Stimulated activated naive CD8-positive, alpha-beta T cell treated with anti-CD3 and anti-CD28 coated beads, Interleukin-15, Interleukin-2, amounts not matched to agents 100 U/mL and 50 U/mL, for 24 hours (primary cell): Measurements from ENCODE around the gene ASXL2.
"Not testable (repeated sequence)": the region's sequence is repeated elsewhere in the genome, so short reads cannot be mapped to it uniquely, and the experiment has no call there.

Source experiments
- ATAC-seq: fragments of 150-1000 bp; cut with Tn5 transposase; one replicate; pipeline ENCODE4 v1.10.0; 2021
- DNase-seq: peaks from one replicate; pipeline ENCODE4 v3.0.0; 2021

Gene ASXL2

DNA sequence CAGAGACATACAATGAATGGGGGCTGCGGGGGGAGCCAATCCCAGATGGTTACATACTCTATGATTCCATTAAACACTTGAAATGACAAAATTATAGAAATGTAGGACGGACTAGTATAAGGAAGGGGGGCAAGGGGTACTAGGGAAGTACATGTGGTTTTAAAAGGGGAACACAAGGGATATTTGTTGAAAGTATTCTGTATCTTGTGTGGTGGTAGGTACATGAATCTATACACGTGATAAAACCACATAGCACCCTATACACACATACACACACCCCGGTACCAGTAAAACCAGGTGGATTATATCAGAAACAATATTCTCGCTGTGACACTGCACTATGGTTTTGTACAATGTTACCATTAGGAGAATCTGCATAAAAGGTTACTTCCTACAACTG, 45.4 kb downstream of the ASXL2 start:
- DNase-seq (no peak), ATAC-seq (no peak)

DNA sequence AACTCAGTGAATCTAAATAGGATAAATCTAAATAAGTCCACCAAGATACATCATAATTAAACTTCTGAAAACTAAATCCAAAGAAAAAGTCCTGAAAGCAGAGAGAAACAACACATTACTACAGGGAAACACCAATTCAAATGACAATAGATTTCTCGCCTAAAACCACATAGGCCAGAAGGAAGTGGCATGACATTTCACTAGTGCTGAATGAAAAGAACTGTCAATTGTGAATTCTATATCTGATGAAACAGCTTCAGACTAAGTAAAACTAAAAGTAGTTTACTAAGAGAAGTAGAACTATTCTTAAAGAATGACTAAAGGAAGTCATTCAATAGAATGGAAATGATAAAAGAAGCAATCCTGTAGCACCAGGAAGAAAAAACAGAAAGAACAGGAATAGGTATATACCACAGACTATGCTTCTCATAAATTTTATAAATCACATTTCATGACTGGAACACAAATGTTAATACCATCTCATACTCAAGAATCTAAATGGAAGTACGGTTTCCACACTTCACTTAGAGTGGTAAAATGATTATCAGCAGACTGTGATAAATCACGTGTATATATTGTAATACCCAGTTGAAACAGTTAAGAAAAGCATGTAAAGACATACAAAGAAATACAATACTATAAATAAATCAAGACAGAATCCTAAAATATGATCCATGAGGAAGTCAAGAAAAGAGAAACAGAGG, 46.4 kb downstream of the ASXL2 start:
- DNase-seq (no peak), ATAC-seq (peak; percentile 86)

DNA sequence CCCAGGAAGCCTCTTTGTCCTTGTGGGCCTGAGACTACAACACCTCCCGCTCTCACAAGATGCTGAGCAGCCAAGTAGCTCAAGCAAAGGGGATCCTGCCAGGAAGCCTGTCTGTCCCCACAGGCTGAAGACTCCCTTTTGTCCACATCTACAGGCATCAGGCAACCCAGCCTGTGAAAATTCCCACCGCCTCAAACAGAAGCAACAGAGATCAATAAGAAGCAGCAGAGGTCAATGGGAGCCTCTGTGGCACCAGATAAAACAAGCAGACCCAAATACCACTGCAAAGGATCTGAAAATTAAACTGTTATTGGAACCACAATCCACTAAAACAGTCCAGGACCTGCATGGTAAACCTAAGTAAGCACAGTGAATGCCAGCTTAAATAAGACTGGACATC, 48.5 kb downstream of the ASXL2 start:
- DNase-seq, result no peak

DNA sequence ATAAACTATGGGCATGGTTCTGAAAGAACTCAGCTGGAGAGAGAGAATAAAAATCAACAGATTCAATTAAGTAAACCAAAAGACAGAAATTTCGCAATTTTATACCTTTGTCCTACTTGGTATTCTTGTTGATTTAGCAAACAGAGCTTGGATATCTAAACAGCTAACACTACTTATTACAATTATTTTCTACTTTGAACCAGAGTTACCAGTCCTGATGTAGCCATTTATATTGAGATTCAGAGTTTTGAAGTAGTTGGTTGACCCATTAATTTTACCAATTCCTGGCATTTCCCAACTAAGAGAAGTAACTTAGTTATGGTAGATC, 48.9 kb downstream of the ASXL2 start:
- ATAC-seq, result no peak
- DNase-seq, result no peak

More for the DNA sequence above, 48.5 kb downstream of the ASXL2 start:
- no peak for ATAC-seq

DNA sequence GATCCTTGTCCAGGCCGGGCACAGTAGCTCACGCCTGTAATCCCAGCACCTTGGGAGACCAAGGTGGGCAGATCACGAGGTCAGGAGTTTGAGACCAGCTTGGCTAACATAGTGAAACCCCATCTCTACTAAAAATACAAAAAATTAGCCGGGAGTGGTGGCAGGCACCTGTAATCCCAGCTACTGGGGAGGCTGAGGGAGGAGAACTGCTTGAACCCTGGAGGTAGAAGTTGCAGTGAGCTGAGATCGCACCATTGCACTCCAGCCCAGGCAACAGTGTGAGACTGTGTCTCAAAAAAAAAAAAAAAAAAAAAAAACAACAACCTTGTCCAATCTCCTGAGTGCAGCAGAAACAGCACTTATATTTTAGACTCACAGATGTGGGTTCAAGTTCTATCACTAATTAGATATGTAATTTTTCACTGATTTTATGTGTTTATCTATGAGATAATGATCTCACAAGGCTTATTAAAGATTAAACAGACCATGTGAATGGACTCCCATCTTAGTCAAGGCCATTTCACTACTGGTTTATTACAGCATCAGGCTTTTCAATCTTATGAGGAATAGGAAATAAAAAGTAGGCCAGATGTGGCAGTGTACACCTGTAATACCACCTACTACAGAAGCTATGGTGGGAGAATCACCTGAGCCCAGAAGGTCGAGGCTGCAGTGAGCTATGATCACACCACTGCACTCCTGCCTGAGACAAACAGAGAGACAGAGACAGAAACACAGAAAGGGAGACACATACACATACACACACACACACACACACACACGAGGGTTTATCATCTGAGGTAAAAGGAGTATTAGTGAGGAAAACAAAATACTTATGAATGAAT, 49.5 kb downstream of the ASXL2 start:
- not testable (repeated sequence) for DNase-seq, ATAC-seq

DNA sequence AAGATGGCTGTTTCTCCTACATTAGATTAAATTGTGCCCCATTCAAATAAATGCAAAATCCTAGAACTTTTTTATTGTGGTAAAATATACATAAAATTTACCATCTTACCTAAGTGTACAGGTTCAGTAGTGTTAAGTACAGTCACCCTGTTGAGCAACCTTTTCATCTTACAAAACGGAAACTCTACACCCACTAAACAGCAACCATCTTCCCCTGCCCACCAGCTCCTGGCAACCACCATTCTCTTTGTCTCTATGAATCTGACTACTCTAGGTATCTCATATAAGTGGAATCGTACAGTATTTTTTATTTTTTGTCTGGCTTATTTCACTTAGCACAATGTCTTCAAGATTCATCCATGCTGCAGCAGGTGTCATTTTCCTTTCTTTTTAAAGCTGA, 53.0 kb downstream of the ASXL2 start:
- peak; percentile 52 for DNase-seq
- peak; percentile 90 for ATAC-seq

DNA sequence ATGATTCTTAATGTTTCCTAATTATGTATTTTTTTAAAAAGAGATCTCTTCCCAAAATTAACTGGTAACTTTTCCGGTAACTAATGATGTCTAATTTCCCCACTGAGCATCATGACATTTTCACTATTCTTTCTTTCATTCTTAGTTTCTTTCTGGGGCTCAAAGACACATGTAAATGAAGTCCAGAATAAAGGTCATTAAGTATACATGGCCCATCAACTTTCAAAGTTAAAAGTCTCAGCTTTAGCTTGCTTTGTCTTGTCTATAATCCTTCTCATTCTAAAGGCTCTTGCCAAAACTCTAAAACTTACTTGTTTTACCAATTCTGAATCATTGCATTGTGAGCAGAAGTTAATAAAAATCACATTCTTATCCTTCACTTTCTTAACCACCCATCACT, 53.6 kb downstream of the ASXL2 start:
- no peak for DNase-seq
- peak; percentile 55 for ATAC-seq

DNA sequence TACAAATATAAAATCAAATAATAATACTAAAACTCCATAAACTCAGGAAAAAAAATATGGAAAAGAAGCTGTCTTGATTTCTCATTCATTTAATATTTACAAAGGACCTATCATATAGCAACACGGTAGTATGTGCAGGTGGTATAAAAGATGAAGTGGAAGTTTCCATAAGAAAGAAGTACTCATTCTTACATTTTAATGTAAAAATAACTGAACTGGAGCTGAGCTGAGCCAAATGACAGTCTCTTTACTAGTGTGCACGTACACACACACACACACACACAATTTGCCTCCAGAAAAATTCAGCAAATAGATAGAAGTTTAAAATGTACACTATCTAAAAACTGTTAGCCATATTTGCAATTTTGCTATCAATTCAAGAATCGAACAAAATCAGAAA, 54.1 kb downstream of the ASXL2 start:
- DNase-seq (no peak), ATAC-seq (peak; percentile 21)

DNA sequence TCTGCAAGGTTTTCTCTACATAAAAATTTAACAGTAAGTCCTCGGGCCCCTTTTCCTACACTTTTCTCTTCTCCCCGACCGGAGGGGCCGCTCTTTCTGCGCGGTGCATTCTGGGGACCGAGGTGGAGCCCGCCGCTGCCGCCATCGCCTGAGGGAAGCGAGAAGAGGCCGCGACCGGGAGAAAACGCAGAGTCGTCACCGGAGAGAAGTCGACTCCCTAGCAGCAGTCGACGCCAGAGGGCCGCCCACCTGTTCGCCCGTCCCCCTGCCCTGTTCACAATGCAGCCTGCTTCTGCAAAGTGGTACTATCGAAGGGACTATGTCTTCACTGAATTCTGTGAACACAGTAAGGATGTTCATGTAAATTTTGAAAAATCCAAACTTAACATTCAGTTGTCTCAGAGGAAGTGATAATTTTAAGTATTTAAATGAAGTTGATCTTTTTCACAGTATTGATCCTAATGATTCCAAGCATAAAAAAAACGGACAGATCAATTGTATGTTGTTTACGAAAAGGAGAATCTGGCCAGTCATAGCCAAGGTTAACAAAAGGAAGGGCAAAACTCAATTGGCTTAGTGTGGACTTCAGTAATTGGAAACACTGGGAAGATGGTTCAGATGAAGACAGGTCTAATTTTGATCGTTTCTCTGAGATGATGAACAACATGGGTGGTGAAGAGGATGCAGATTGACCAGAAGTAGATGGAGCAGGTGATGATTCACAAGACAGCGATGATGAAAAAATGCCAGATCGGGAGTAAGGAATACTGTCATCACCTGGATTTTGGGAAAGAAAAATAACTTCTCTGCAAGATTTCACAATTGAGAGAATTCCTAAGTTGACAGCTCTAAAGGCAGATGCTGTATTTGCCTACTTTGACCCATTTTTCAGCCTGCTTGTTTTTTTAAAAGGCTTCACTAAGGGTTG, 55.8 kb downstream of the ASXL2 start:
- DNase-seq, result peak; percentile 84
- peak; percentile 33 for ATAC-seq

DNA sequence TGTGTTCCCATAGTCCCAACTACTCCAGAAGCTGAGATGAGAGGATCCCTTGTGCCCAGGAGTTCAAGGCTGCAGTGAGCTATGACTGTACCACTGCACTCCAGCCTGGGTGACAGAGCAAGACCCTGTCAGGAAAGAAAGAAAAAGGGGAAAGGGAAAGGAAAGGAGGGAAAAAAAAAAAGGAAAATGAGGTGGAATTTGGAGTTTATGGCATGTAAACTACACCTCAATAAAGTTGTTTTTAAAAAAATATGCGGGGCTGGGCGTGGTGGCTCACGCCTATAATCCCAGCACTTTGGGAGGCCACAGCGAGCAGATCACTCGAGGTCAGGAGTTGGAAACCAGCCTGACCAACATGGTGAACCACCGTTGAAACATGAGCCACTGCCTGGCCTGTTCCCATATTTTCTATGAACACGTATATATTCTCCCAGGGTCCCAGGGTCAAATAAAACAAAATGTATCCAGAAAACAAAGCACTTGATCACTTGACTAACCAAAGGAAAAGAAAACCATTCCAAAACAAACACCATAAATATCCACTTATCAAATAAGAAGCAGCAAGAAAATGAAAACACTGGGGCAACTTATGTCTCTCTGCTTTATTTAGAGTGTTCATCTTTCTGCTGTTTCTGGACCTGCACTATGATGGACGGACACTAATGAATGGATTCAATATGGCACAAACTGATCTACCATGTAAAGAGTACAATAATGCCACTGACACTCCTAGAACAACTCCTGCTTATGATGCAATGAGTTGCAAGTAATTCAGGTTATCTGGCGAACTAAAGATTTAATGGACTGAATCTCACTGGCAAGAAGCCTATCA, 56.8 kb downstream of the ASXL2 start:
- DNase-seq (no peak), ATAC-seq (no peak)

DNA sequence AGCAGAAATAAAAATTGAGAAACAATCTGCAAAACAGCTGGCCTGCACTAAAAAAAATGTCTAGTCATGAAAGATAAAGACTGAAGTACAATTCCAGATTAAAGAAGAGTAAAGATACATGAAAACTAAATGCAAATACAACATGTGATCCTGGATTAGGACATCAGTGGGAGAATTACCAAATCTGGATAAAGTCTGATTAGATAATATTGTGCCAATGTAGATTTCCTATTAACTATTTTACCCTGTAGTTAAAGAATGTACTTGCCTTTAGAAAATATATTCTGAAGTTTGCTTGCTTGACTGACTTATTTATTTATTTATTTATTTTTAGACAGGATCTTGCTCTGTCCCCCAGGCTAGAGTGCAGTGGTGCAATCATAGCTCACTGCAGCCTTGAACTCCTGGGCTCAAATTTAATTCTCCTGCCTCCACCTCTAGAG, 58.7 kb downstream of the ASXL2 start:
- no peak for ATAC-seq
- no peak for DNase-seq

DNA sequence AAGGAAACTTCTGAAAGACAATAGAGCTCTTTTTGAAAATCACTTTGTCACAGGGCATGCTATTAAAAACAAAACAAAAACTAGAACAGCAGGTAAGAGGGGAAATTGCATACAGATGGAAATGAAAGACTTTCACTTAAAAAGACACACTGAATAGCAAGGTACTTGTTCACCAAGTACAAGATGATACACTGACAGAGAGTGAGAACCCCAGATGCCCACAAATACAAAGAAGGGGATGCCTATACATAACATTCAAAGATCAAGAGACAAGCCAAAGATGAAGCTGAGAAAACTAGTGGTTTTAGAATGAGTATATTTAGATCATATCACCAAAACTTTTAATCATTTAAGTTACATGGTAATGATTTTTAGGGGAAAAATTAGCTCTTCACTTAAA, 60.7 kb downstream of the ASXL2 start:
- DNase-seq, result no peak
- ATAC-seq, result peak; percentile 96

DNA sequence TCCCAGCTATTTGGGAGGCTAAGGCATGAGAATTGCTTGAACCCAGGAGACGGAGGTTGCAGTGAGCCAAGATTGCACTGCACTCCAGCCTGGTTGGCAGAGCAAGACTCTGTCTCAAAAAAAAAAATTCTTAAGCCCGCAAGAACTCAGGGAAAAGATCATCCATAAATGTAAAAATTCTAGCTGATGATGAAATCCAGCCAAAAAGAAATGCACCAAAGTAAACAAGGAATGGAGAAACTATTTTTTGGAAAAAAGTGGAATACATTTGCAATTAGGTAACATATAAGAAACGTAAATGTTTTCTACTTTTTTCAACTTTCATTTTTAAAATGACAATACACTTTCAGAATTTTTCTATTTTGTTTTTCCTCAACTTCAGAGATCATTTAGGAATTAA, 61.3 kb downstream of the ASXL2 start:
- ATAC-seq (no peak), DNase-seq (no peak)

DNA sequence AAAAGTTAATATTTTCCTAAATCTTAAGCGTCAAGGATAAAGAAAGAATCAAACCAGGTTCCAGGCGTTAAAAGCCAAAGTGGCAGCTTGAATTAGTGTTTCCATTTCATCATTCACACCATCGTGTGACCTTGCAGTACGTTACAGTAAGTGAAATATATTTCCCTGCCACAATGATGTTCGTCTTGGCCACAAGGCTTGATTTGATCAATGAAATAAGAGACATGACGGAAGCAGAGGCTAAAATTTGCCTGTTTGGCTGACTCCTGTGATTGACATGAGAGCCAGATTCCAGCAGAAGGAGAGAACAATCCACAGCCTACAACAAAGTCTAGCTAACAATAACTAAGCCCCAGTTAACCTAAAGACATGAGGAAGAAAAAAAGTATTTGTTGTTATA, 62.0 kb downstream of the ASXL2 start:
- ATAC-seq, result no peak
- DNase-seq, result no peak

DNA sequence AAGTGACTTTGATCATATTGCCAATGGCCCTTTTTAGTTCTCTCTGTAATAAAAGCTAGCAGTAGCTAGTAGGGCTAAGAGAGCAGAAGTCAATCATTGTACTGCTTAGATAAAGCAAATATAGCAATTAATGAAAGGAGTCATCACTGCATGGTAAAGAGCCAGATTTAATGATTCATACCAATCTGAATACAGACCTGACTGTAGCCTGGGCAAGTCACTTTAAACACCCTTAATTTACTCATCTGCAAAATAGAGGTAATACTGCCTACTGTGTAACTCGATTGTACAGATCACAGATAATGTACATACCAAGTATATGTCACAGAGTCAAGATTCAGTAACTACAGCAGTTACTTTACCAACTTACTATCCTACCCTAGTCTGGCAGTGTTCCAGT, 63.6 kb downstream of the ASXL2 start:
- ATAC-seq (peak; percentile 38), DNase-seq (no peak)

DNA sequence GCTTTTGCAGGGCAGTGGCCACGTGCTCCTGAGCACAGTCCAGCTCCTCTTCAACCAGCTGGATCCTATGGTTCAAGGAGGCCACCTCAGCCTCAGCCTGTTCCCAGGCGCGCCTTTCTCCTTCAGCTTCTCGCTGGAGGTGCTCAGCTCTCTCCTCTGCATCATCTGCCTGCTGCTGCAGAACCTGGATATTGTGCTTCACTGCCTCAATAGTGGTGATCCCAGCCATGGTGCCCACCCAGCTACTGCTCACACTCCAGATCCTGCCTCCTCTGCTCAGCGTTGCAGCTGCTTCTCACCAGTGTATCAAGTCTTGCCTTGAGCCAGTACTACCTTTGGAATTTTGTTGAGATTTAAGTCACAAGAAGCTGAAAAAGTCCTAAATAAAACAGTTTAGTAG, 67.9 kb downstream of the ASXL2 start:
- no peak for DNase-seq

DNA sequence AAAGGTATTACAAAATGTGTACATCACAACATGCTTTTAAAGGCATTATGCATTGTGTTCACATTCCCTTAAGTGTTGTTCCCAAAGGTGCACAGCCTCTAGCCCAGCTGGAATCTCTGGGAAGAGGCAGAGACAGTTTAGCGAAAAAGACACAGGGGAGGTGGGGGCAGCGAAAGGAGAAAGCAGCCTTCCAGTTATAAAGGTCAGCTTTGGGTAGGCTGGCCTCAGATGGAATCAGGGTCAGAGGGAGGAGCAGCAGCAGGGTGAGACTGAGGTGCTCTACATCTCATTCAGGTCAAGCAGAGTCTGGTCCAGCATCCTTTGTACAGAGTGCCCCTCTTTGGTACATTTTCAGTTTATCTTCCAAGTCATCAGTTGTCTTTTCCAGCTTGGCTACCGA, 68.6 kb downstream of the ASXL2 start:
- ATAC-seq, result no peak
- no peak for DNase-seq

More for the DNA sequence above, 67.9 kb downstream of the ASXL2 start:
- no peak for ATAC-seq

DNA sequence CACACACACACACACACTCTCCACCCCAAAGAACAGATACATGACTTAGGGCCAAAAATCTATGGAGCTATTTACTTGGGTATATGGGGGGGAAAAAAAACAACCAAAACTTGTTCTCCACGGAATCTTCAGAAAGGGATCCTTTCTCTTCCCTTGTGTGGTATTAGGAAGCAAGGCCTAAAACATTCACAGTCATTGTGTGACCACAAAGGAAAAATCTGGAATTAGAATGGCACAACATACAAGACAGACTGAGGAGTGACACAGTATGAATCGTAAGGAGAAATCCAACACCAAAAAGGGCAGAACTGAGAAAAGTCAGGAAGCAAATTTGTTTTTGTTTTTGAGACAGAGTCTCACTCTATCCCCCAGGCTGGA, 70.3 kb downstream of the ASXL2 start:
- DNase-seq (no peak), ATAC-seq (no peak)

DNA sequence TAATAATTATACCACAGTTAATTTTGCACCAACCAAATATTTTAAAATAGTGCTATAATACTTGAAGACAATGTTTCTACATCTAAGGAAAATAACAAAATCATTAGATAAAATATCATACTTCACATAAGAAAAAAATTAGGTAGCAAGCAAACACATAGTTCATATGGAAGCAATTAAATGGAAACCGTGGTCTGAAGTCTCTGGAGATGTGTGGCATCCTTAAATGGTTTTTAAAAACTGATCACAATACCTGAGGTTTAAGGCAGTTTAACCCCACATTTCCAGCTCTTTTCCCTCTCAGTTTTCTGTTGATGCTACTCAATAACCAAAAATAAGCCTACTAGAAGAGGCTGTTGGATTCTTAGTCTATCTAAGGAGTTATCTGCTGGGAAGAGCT, 71.3 kb downstream of the ASXL2 start:
- no peak for ATAC-seq
- no peak for DNase-seq

DNA sequence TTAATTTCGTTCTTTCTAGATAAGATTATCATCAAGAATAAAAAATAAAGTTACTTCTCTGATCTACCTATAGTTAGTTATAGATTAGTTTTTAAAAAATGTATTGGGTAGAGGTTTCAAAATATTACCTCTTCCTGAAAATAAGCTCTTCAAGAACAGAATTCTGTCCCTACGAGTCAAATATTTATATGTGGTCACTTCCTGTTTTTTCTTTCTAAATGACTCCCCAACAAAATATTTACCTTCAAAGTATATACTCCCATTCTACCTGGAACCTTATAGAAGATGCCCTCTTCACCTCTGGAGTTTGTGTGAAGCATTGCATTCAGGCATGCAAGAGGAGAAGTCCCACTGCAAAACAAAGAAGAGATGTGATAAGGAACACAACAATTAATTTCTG, 72.3 kb downstream of the ASXL2 start:
- ATAC-seq (no peak), DNase-seq (no peak)

DNA sequence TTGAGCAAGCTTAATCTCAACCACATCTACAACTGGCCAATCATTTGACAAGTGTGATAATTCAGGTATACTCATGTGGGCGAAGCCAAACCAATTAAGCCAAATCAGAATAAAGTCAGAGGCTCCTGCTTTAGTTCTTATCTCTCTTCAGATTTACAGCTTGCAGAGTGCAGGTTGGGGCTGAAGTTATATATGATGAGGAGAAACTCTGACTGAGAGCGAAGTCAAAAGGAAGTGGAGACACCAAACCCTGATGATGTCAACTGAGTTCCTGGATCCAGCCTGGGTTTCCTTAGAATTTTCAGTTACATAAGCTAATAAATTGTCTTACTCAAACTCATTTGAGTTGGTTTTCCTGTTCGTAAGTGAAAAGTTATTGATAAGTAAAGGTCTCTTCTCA, 73.9 kb downstream of the ASXL2 start:
- DNase-seq, result no peak
- peak; percentile 23 for ATAC-seq

DNA sequence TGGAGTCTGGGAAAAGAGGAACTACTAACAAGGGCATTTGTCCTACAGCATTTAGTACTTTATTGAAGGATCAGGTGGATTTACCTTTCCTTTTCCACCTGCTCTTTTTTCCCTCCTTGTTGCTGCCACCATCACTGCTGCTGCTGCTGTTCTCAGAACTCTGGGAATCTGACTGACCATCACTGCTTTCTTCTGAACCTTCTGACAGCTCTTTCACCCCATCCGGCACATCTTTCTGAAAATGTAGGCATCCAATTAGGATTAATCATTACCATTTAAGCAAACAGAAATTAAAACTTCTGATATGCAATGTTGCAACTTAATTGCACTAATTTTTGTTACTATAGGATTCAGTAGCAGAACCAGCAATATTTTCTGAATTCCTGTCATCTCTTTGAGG, 79.0 kb downstream of the ASXL2 start:
- no peak for ATAC-seq
- DNase-seq, result no peak
